Measurements from ENCODE around the gene SRD5A1. TPM values are rescaled to one million over a fixed set of nuclear protein-coding genes. Genes with fewer than 3 reads are reported as not detected.

Gene SRD5A1
- total RNA-seq, 1 experiment from 2014 or later: 41.9 TPM

Other genes starting within 250 kb of the SRD5A1 start
- gene UBE2QL1, start 184.6 kb upstream of the SRD5A1 start, total RNA-seq (2014; rRNA removed; shearing (Covaris generic)): not detected in 2 replicates
- 76.7 and 83.3 TPM in 2 replicates for gene NSUN2, start 396 bp upstream of the SRD5A1 start, total RNA-seq (2014; rRNA removed; shearing (Covaris generic))
- 31.6 and 36.5 TPM in 2 replicates for gene TENT4A, start 80.0 kb downstream of the SRD5A1 start, total RNA-seq (2014; rRNA removed; shearing (Covaris generic))

All from HT-29 (cell line).